ENCODE measurements around the gene ATAD1.
"Not testable (repeated sequence)": the region's sequence is repeated elsewhere in the genome, so short reads cannot be mapped to it uniquely, and the experiment has no call there.

ATAD1 gene

GRCh38 chr10:87760195-87760905 lies 57.7 kb downstream of the ATAD1 start:
- no peak for DNase-seq (ENCODE audit: insufficient read length, low spot score)
- no peak for FAIRE-seq

- FAIRE-seq (peak; percentile 77), DNase-seq (ENCODE audit: insufficient read length, low spot score) (no peak)
These were observed 58.5 kb downstream of the ATAD1 start for GRCh38 chr10:87759551-87759950.

GRCh38 chr10:87757685-87758084 lies 60.3 kb downstream of the ATAD1 start:
- DNase-seq (ENCODE audit: insufficient read length, low spot score) = no peak
- FAIRE-seq = peak; percentile 8

GRCh38 chr10:87753995-87754866 lies 63.8 kb downstream of the ATAD1 start:
- DNase-seq (ENCODE audit: insufficient read length, low spot score) (no peak), FAIRE-seq (peak; percentile 31)

GRCh38 chr10:87752566-87752965 lies 65.5 kb downstream of the ATAD1 start:
- no peak for FAIRE-seq
- no peak for DNase-seq (ENCODE audit: insufficient read length, low spot score)

- DNase-seq (ENCODE audit: insufficient read length, low spot score) (no peak), FAIRE-seq (no peak)
These were observed 66.8 kb downstream of the ATAD1 start for GRCh38 chr10:87751274-87751673.

GRCh38 chr10:87750817-87751216 lies 67.2 kb downstream of the ATAD1 start:
- no peak for DNase-seq (ENCODE audit: insufficient read length, low spot score)
- FAIRE-seq = peak; percentile 86

GRCh38 chr10:87750001-87750671 lies 67.9 kb downstream of the ATAD1 start:
- FAIRE-seq = peak; percentile 80

GRCh38 chr10:87748244-87748643 lies 69.8 kb downstream of the ATAD1 start:
- not testable (repeated sequence) for FAIRE-seq; DNase-seq (ENCODE audit: insufficient read length, low spot score)

More at GRCh38 chr10:87750001-87750671, 67.9 kb downstream of the ATAD1 start:
- no peak for DNase-seq (ENCODE audit: insufficient read length, low spot score)

GRCh38 chr10:87746911-87747310 lies 71.1 kb downstream of the ATAD1 start:
- FAIRE-seq (no peak), DNase-seq (ENCODE audit: insufficient read length, low spot score) (no peak)

GRCh38 chr10:87744606-87745005 lies 73.4 kb downstream of the ATAD1 start:
- DNase-seq (ENCODE audit: insufficient read length, low spot score) (no peak), FAIRE-seq (no peak)

GRCh38 chr10:87742992-87743610 lies 74.9 kb downstream of the ATAD1 start:
- FAIRE-seq; DNase-seq (ENCODE audit: insufficient read length, low spot score): not testable (repeated sequence)

GRCh38 chr10:87740254-87740655 lies 77.8 kb downstream of the ATAD1 start:
- FAIRE-seq = no peak
- no peak for DNase-seq (ENCODE audit: insufficient read length, low spot score)

GRCh38 chr10:87739703-87740102 lies 78.3 kb downstream of the ATAD1 start:
- FAIRE-seq = no peak
- no peak for DNase-seq (ENCODE audit: insufficient read length, low spot score)

GRCh38 chr10:87738253-87738652 lies 79.8 kb downstream of the ATAD1 start:
- DNase-seq (ENCODE audit: insufficient read length, low spot score); FAIRE-seq: not testable (repeated sequence)

GRCh38 chr10:87734987-87735827 lies 82.8 kb downstream of the ATAD1 start:
- FAIRE-seq = peak; percentile 92

GRCh38 chr10:87733081-87733480 lies 84.9 kb downstream of the ATAD1 start:
- FAIRE-seq (no peak), DNase-seq (ENCODE audit: insufficient read length, low spot score) (no peak)

More at GRCh38 chr10:87734987-87735827, 82.8 kb downstream of the ATAD1 start:
- DNase-seq (ENCODE audit: insufficient read length, low spot score) = peak; percentile 22

- no peak for FAIRE-seq
- no peak for DNase-seq (ENCODE audit: insufficient read length, low spot score)
These were observed 88.1 kb downstream of the ATAD1 start for GRCh38 chr10:87729940-87730339.

- DNase-seq (ENCODE audit: insufficient read length, low spot score) (no peak), FAIRE-seq (no peak)
These were observed 93.2 kb downstream of the ATAD1 start for GRCh38 chr10:87724789-87725188.

GRCh38 chr10:87723500-87723899 lies 94.5 kb downstream of the ATAD1 start:
- no peak for FAIRE-seq

More at GRCh38 chr10:87723500-87723899, 94.5 kb downstream of the ATAD1 start:
- DNase-seq (ENCODE audit: insufficient read length, low spot score) = no peak
